ENCODE measurements around the gene SMIM33. TPM values are rescaled to one million over a fixed set of nuclear protein-coding genes. Genes with fewer than 3 reads are reported as not detected.

The SMIM33 gene
- total and polyA plus RNA-seq, 9 of the 15 experiments (the other 6 are each of a cell fraction or from before 2014, with no cell fraction given) = not detected

DNA sequence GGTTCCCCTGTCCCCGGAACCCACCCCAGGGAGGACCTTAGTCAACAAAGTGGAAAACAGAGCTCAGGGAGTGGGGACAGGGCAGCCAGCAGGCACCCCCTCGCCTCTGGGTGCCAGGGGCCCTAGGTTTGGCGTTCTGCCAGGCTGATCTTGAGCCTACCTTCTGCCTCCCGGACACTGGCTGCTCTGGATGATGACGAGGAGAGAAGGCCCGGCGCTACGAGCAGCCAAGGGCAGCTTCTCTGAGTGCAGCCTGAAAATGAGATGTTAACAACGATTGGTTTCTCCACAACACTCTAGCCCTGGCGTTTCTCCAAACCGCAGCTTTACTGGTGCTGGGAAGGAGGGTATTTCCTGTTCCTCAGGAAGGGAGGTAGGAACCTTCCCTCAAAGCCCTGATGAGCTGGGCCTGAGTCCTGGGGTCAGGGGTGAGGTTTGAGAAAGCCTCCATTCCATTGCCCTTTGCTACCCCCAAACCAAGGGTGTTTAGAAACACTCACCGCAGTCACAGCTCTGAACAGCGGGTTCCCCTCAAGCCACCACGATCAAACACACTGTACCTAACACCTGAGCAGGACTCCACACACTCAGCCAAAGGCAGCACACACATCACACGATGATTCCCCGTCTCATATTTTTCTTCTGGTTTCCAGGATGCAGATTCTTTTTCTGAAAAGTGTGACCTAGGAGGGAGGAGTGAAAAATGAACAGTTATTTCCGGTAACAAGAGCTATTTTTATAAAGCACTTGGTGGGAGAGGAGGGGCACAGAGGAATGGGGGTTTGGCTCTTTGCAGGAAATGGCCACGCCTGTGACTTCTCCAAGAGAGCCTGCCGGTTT lies 11.5 kb downstream of the SMIM33 start, which contains the start of gene STING1 (continued):
- TF ChIP-seq, protein P1, sequence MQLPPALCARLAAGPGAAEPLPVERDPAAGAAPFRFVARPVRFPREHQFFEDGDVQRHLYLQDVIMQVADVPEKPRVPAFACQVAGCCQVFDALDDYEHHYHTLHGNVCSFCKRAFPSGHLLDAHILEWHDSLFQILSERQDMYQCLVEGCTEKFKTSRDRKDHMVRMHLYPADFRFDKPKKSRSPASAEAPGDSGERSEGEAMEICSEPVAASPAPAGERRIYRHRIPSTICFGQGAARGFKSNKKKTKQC (CRISPR knock-in tag; IDR thresholded peaks at IDR 0.05) = no peak
- TF ChIP-seq HDAC3 (IDR thresholded peaks at IDR 0.05; ENCODE audit: borderline replicate concordance, partially characterized antibody) (no peak), HDGF (IDR thresholded peaks at IDR 0.05) (no peak), PCBP2 (IDR thresholded peaks at IDR 0.05; ENCODE audit: low read depth, low read length, poor library complexity, severe bottlenecking) (no peak), HMG20A (CRISPR knock-in tag; conservative IDR thresholded peaks at IDR 0.05) (no peak), NEUROD1 (IDR thresholded peaks at IDR 0.05; ENCODE audit: borderline replicate concordance, low read depth, low read length, partially characterized antibody) (peak; percentile 60), ZNF324 (CRISPR knock-in tag; IDR thresholded peaks at IDR 0.05) (no peak), ZNF124 (CRISPR knock-in tag; IDR thresholded peaks at IDR 0.05) (no peak), CREB1 (IDR thresholded peaks at IDR 0.05) (peak; percentile 45), CREB1 (CRISPR knock-in tag; IDR thresholded peaks at IDR 0.05) (peak; percentile 15; the same call in 1 of the 2 replicates), ZNF140 (CRISPR knock-in tag; IDR thresholded peaks at IDR 0.05) (no peak), NFRKB (IDR thresholded peaks at IDR 0.05; ENCODE audit: low read depth) (peak; percentile 85; the same call in 1 of the 2 replicates), ZZZ3 (IDR thresholded peaks at IDR 0.05) (no peak), EZH2 (IDR thresholded peaks at IDR 0.05; ENCODE audit: borderline replicate concordance, low read depth, low read length) (no peak), SUPT5H (IDR thresholded peaks at IDR 0.05) (peak; percentile 68), THRAP3 (IDR thresholded peaks at IDR 0.05; ENCODE audit: borderline replicate concordance) (no peak; the same call in 1 of the 2 replicates), TRIM28 (IDR thresholded peaks at IDR 0.05) (no peak)
- TF ChIP-seq, protein P2, sequence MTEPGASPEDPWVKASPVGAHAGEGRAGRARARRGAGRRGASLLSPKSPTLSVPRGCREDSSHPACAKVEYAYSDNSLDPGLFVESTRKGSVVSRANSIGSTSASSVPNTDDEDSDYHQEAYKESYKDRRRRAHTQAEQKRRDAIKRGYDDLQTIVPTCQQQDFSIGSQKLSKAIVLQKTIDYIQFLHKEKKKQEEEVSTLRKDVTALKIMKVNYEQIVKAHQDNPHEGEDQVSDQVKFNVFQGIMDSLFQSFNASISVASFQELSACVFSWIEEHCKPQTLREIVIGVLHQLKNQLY (CRISPR knock-in tag; conservative IDR thresholded peaks at IDR 0.05) = no peak
- TF ChIP-seq, protein P3, sequence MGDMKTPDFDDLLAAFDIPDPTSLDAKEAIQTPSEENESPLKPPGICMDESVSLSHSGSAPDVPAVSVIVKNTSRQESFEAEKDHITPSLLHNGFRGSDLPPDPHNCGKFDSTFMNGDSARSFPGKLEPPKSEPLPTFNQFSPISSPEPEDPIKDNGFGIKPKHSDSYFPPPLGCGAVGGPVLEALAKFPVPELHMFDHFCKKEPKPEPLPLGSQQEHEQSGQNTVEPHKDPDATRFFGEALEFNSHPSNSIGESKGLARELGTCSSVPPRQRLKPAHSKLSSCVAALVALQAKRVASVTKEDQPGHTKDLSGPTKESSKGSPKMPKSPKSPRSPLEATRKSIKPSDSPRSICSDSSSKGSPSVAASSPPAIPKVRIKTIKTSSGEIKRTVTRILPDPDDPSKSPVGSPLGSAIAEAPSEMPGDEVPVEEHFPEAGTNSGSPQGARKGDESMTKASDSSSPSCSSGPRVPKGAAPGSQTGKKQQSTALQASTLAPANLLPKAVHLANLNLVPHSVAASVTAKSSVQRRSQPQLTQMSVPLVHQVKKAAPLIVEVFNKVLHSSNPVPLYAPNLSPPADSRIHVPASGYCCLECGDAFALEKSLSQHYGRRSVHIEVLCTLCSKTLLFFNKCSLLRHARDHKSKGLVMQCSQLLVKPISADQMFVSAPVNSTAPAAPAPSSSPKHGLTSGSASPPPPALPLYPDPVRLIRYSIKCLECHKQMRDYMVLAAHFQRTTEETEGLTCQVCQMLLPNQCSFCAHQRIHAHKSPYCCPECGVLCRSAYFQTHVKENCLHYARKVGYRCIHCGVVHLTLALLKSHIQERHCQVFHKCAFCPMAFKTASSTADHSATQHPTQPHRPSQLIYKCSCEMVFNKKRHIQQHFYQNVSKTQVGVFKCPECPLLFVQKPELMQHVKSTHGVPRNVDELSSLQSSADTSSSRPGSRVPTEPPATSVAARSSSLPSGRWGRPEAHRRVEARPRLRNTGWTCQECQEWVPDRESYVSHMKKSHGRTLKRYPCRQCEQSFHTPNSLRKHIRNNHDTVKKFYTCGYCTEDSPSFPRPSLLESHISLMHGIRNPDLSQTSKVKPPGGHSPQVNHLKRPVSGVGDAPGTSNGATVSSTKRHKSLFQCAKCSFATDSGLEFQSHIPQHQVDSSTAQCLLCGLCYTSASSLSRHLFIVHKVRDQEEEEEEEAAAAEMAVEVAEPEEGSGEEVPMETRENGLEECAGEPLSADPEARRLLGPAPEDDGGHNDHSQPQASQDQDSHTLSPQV (IDR thresholded peaks at IDR 0.05) = peak; percentile 96
- TF ChIP-seq, protein P4, sequence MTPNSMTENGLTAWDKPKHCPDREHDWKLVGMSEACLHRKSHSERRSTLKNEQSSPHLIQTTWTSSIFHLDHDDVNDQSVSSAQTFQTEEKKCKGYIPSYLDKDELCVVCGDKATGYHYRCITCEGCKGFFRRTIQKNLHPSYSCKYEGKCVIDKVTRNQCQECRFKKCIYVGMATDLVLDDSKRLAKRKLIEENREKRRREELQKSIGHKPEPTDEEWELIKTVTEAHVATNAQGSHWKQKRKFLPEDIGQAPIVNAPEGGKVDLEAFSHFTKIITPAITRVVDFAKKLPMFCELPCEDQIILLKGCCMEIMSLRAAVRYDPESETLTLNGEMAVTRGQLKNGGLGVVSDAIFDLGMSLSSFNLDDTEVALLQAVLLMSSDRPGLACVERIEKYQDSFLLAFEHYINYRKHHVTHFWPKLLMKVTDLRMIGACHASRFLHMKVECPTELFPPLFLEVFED (CRISPR knock-in tag; conservative IDR thresholded peaks at IDR 0.05) = 0 out of 2 replicates have a peak, but pooled peaks have one; percentile 51
- TF ChIP-seq, protein P5, sequence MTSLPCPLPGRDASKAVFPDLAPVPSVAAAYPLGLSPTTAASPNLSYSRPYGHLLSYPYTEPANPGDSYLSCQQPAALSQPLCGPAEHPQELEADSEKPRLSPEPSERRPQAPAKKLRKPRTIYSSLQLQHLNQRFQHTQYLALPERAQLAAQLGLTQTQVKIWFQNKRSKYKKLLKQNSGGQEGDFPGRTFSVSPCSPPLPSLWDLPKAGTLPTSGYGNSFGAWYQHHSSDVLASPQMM (CRISPR knock-in tag; IDR thresholded peaks at IDR 0.05) = no peak

All from K562 (cell line).